Measurements from ENCODE around the gene HOXD3. TPM values are rescaled to one million over a fixed set of nuclear protein-coding genes. Genes with fewer than 3 reads are reported as not detected.

Gene HOXD3
- total RNA-seq, 1 experiment from 2014 or later, result not detected

GRCh38 chr2:176167398-176167797 is 10.3 kb downstream of the HOXD3 start:
- CTCF ChIA-PET, result no interaction called here
- no peak overlapping the region for H3K4me3 Mint-ChIP-seq
- ATAC-seq, result no peak

More at GRCh38 chr2:176167398-176167797, 10.3 kb downstream of the HOXD3 start:
- no peak for DNase-seq (ENCODE audit: low spot score)
- H3K36me3 Mint-ChIP-seq, result no peaks in the 10 kb centered on the region
- H3K4me1 Mint-ChIP-seq, result peaks cover 27% of the 10 kb centered on the region
- H3K9me3 Mint-ChIP-seq, result no peaks in the 10 kb centered on the region
- POLR2A ChIA-PET, result no interaction called here
- no peak for TF ChIP-seq TP53 (CRISPR knock-in tag; IDR thresholded peaks at IDR 0.05)
- no peak for TF ChIP-seq ATF2 (CRISPR knock-in tag; IDR thresholded peaks at IDR 0.05; ENCODE audit: borderline replicate concordance, low read depth)
- no peak for TF ChIP-seq USF2 (CRISPR knock-in tag; IDR thresholded peaks at IDR 0.05)
- no peak for TF ChIP-seq FOXP1 (CRISPR knock-in tag; IDR thresholded peaks at IDR 0.05; ENCODE audit: borderline replicate concordance)
- no peak for TF ChIP-seq ZMAT4 (CRISPR knock-in tag; IDR thresholded peaks at IDR 0.05)
- no peak for TF ChIP-seq ZSCAN18 (CRISPR knock-in tag; IDR thresholded peaks at IDR 0.05)
- TF ChIP-seq CDX4 (CRISPR knock-in tag; IDR thresholded peaks at IDR 0.05; ENCODE audit: borderline replicate concordance), result no peak
- no peak for TF ChIP-seq ARID4B (CRISPR knock-in tag; IDR thresholded peaks at IDR 0.05; ENCODE audit: borderline replicate concordance)
- TF ChIP-seq TEAD1 (CRISPR knock-in tag; IDR thresholded peaks at IDR 0.05), result no peak
- TF ChIP-seq SMAD3 (CRISPR knock-in tag; IDR thresholded peaks at IDR 0.05; ENCODE audit: borderline replicate concordance), result no peak
- no peak overlapping the region for H3K27ac Mint-ChIP-seq
- peaks cover 100% of the 10 kb centered on the region for H3K27me3 Mint-ChIP-seq (ENCODE audit: low read depth)

All from WTC11 (cell line).